ENCODE measurements around the gene LBX2. TPM values are rescaled to one million over a fixed set of nuclear protein-coding genes. Genes with fewer than 3 reads are reported as not detected.

The LBX2 gene
- total RNA-seq, 1 donor from 2014 or later: 0.20 TPM

GRCh38 chr2:74458132-74458937 lies 41.1 kb downstream of the LBX2 start, which contains the start of gene WBP1:
Gene WBP1 (plus strand): TSS chr2:74458438. CDS start chr2:74458603, 165 bp downstream.
- peak; percentile 100 for DNase-seq (ENCODE audit: low read depth in 2 of 2)

DNA sequence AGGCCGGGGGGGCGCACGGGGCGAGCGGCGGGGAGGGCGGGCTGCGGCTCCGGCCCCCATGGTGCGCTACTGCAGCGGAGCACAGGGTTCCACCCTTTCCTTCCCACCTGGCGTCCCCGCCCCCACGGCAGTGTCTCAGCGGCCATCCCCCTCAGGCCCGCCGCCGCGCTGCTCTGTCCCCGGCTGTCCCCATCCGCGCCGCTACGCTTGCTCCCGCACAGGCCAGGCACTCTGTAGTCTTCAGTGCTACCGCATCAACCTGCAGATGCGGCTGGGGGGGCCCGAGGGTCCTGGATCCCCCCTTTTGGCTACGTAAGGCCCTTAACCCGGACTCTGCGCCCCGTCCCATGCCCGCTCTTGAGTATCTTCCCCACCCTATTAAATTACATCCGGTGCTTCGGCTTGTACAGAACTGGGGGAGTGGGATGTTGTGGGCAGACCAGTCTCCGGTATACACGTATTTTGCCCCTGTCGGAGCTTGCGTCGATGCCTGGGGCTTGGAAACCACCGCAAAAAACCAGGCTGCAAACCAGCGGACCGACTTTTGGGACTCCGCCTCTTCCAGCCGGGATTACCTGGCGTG lies 41.8 kb downstream of the LBX2 start:
- DNase-seq (ENCODE audit: low read depth in 2 of 2): peak in 1 of 2 donors; percentile 76

GRCh38 chr2:74457129-74457548 lies 42.3 kb downstream of the LBX2 start:
- DNase-seq (ENCODE audit: low read depth in 2 of 2): peak in 1 of 2 donors; percentile 46

DNA sequence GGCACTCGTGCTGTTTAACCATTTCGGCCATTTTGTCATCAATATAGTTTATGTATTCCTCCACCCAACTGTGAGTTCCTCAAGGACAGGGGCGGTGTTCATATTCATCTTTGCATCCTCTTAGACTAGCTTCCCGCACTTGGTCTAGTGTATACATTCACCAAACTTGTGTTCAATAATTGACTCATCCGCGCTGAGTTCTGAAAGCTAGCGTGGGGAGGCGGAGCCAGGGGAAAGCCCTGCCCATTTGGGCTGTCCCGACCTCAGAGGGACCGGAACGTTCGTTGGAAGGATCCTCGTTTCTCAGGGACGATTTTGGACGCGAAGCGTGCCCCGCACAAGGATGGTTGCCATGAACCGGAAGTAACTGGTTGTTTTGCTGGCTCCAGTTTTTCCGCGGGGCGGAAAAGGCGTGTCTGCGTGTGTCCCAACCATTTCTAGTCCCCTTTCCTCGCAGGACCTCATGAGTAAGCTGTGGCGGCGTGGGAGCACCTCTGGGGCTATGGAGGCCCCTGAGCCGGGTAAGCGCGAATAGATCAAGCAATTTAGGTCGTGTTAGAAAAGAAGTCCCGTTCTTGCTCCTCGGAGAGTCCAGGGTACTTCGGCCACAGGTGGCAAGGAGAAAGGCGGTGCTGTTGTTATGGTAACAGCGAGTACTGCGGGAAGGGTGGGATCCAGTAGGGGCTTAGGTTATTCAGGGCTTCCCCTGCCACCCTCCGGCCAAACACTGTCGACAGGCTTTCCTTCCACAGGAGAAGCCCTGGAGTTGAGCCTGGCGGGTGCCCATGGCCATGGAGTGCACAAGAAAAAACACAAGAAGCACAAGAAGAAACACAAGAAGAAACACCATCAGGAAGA lies 44.5 kb downstream of the LBX2 start, which contains the start of gene INO80B:
INO80B (plus strand) TSS at position 434 of the 858 bp plus-strand sequence; CDS start at position 464, 30 bp downstream.
- peak; percentile 99 for DNase-seq (ENCODE audit: low read depth in 2 of 2)

- no peak for DNase-seq (ENCODE audit: low read depth in 2 of 2)
These were observed 48.7 kb downstream of the LBX2 start for GRCh38 chr2:74450570-74451190.

DNA sequence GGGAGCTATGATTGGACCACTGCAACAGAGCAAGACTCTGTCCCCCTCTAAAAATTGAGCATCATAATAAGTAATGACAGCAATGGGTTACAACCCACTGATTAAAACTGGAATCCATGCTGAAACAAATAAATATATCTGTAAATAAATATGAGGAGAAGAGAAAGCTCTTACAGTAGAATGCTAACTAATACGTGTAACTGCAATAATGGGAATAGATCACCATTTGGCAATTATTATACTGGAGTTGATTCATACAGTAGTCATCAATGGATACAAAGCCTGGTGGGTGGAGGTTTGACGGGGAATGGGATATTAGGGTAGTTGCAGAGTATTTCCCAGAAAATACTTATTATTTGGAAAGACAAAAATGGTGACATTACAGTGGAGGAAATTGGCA lies 50.6 kb downstream of the LBX2 start:
- DNase-seq (ENCODE audit: low read depth in 2 of 2): no peak

Other genes with a start within 250 kb of the LBX2 start
- under 0.01 and 0.20 TPM in 2 replicates for gene SLC4A5, start 156.2 kb downstream of the LBX2 start, total RNA-seq
- gene DCTN1, start 119.3 kb downstream of the LBX2 start, total RNA-seq: 95.2 and 117 TPM in 2 replicates
- under 0.01 TPM in 1 of 2 replicates, not detected in the other for gene C2orf81, start 78.0 kb downstream of the LBX2 start, total RNA-seq
- 24.0 and 32.3 TPM in 2 replicates for gene WDR54, start 77.9 kb downstream of the LBX2 start, total RNA-seq
- gene RTKN, start 57.7 kb downstream of the LBX2 start, total RNA-seq: 11.8 and 28.4 TPM in 2 replicates
- 4.8 and 6.3 TPM in 2 replicates for gene INO80B, start 44.5 kb downstream of the LBX2 start, total RNA-seq
- 40.3 and 47.6 TPM in 2 replicates for gene WBP1, start 41.2 kb downstream of the LBX2 start, total RNA-seq
- 36.4 and 57.5 TPM in 2 replicates for gene MOGS, start 34.2 kb downstream of the LBX2 start, total RNA-seq
- gene MRPL53, start 26.9 kb downstream of the LBX2 start, total RNA-seq: 28.5 and 39.9 TPM in 2 replicates
- gene CCDC142, start 16.6 kb downstream of the LBX2 start, total RNA-seq: 7.8 and 16.9 TPM in 2 replicates
- gene TTC31, start 16.5 kb downstream of the LBX2 start, total RNA-seq: 5.0 and 5.4 TPM in 2 replicates
- 7.0 and 8.3 TPM in 2 replicates for gene PCGF1, start 8.1 kb upstream of the LBX2 start, total RNA-seq
- not detected in 2 replicates for gene TLX2, start 14.8 kb upstream of the LBX2 start, total RNA-seq
- gene DQX1, start 26.6 kb upstream of the LBX2 start, total RNA-seq: not detected in 2 replicates
- gene AUP1, start 30.1 kb upstream of the LBX2 start, total RNA-seq: 70.2 and 138 TPM in 2 replicates
- 35.3 and 38.1 TPM in 2 replicates for gene HTRA2, start 30.3 kb upstream of the LBX2 start, total RNA-seq
- 0.65 and 1.2 TPM in 2 replicates for gene LOXL3, start 54.3 kb upstream of the LBX2 start, total RNA-seq
- 19.0 and 22.0 TPM in 2 replicates for gene DOK1, start 55.1 kb upstream of the LBX2 start, total RNA-seq
- not detected in 2 replicates for gene M1AP, start 148.7 kb upstream of the LBX2 start, total RNA-seq
- gene SEMA4F, start 154.6 kb upstream of the LBX2 start, total RNA-seq: 1.8 and 2.2 TPM in 2 replicates